ENCODE measurements around the gene TGDS.

GRCh38 chr13:94549232-94550061, 46.5 kb downstream of the TGDS start:
- TF ChIP-seq POLR2A (IDR thresholded peaks at IDR 0.05; ENCODE audit: control extremely low read depth in 1 of 2, low read depth in 2 of 2, low read length in 2 of 2), result peak; percentile 56 to 70
- TF ChIP-seq, protein P1, sequence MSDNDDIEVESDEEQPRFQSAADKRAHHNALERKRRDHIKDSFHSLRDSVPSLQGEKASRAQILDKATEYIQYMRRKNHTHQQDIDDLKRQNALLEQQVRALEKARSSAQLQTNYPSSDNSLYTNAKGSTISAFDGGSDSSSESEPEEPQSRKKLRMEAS (IDR thresholded peaks at IDR 0.05), result peak; percentile 49; the same call in 1 of the 2 replicates
- no peak for TF ChIP-seq CTCF (IDR thresholded peaks at IDR 0.05; ENCODE audit: control extremely low read depth in 1 of 3, insufficient read depth in 1 of 3, low read depth in 1 of 3, low read length in 3 of 3)
- no peak for TF ChIP-seq EZH2 (IDR thresholded peaks at IDR 0.05; ENCODE audit: low read depth, low read length, severe bottlenecking)

Measured in H1 (cell line).